ENCODE data around the gene TSPAN31.
"Not testable (repeated sequence)": the region's sequence is repeated elsewhere in the genome, so short reads cannot be mapped to it uniquely, and the experiment has no call there.

The TSPAN31 gene

GRCh38 chr12:57744777-57745484 lies at the start of gene TSPAN31:
Gene TSPAN31 (plus strand): TSS chr12:57745039. CDS start chr12:57745155, 116 bp downstream.
- peak; percentile 97 for DNase-seq

GRCh38 chr12:57695770-57696432 lies 48.9 kb upstream of the TSPAN31 start:
- no peak for DNase-seq

GRCh38 chr12:57697076-57697475 lies 47.8 kb upstream of the TSPAN31 start:
- DNase-seq = no peak

- DNase-seq = no peak
Measured at GRCh38 chr12:57698414-57698813, 46.4 kb upstream of the TSPAN31 start.

GRCh38 chr12:57700317-57700716 lies 44.5 kb upstream of the TSPAN31 start:
- DNase-seq = no peak

GRCh38 chr12:57707250-57707649 lies 37.6 kb upstream of the TSPAN31 start:
- DNase-seq = no peak

GRCh38 chr12:57708296-57708695 lies 36.5 kb upstream of the TSPAN31 start:
- DNase-seq = no peak

GRCh38 chr12:57712701-57713100 lies 32.1 kb upstream of the TSPAN31 start:
- no peak for DNase-seq

- no peak for DNase-seq
Measured at GRCh38 chr12:57713209-57713608, 31.6 kb upstream of the TSPAN31 start.

- DNase-seq = not testable (repeated sequence)
Measured at GRCh38 chr12:57715036-57715748, 29.6 kb upstream of the TSPAN31 start.

- DNase-seq = no peak
Measured at GRCh38 chr12:57715786-57716185, 29.1 kb upstream of the TSPAN31 start.

- no peak for DNase-seq
Measured at GRCh38 chr12:57716305-57716704, 28.5 kb upstream of the TSPAN31 start.

- no peak for DNase-seq
Measured at GRCh38 chr12:57717131-57717530, 27.7 kb upstream of the TSPAN31 start.

GRCh38 chr12:57717846-57718640 lies 26.8 kb upstream of the TSPAN31 start:
- no peak for DNase-seq

- no peak for DNase-seq
Measured at GRCh38 chr12:57718641-57719528, 26.0 kb upstream of the TSPAN31 start.

GRCh38 chr12:57719777-57720605 lies 24.8 kb upstream of the TSPAN31 start:
- DNase-seq = no peak

- no peak for DNase-seq
Measured at GRCh38 chr12:57720606-57721595, 23.9 kb upstream of the TSPAN31 start.

GRCh38 chr12:57721846-57722608 lies 22.8 kb upstream of the TSPAN31 start:
- not testable (repeated sequence) for DNase-seq

All from kidney glomerular epithelial cell (primary cell).